ENCODE measurements around the gene DNAH5. TPM values are rescaled to one million over a fixed set of nuclear protein-coding genes. Genes with fewer than 3 reads are reported as not detected.

The DNAH5 gene
- polyA plus RNA-seq, 3 donors = not detected

DNA sequence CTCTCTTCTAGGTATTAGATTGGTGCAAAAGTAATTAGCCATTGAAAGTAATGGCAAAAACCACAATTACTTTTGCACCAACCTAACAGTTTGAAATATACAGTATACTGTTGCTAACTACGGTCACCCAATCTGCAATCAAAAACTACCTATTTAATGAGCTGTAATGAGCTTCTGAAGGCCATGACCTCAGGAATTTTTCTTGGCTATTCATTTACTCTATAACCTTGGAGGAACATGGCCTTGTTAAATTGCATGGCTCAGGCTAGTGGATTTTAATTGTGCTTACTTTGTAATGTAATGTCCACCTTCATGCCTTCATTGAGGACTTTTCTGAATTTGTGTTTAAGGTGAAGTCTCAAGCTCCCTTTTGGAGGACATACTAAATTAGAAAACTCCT, 24.7 kb downstream of the DNAH5 start:
- Mint-ChIP-seq H3K27ac (no peak overlapping the region), H3K27me3 (ENCODE audit: low read depth in 3 of 3) (peaks cover 0 to 1% (median 0%) of the 10 kb centered on the region in 3 donors), H3K4me3 (no peak overlapping the region), H3K9me3 (peaks cover 0 to 8% (median 4%) of the 10 kb centered on the region in 7 donors), H3K36me3 (no peaks in the 10 kb centered on the region), H3K4me1 (no peaks in the 10 kb centered on the region)
- no peaks in the 10 kb centered on the region for H3K4me1 ChIP-seq (ENCODE audit: control insufficient read depth in 1 of 2, insufficient read depth in 2 of 2, low read length in 2 of 2)
- intact Hi-C loops (cut with micrococcal nuclease) = no loop called here
- WGBS (ENCODE audit: insufficient coverage) = no CpG with 5 or more reads among the region's 1 CpG
- DNase-seq = no peak
- H3K9me3 ChIP-seq (replicated peaks in 1 of 2; ENCODE audit: control insufficient read depth in 1 of 2, insufficient read depth in 1 of 2, low read length in 2 of 2) = peaks cover 0 to 12% of the 10 kb centered on the region in 2 donors
- H3K27me3 ChIP-seq (ENCODE audit: control insufficient read depth in 2 of 2, insufficient read depth in 2 of 2, low read length in 2 of 2) = no peaks in the 10 kb centered on the region
- no peak overlapping the region for H3K4me3 ChIP-seq (replicated peaks in 1 of 3; ENCODE audit: low read depth in 2 of 3, low read length in 3 of 3)
- no peaks in the 10 kb centered on the region for H3K79me2 ChIP-seq (ENCODE audit: insufficient read depth, low read length)
- H3K36me3 ChIP-seq (replicated peaks in 1 of 2; ENCODE audit: control insufficient read depth in 1 of 2, insufficient read depth in 2 of 2, low read length in 2 of 2) = no peaks in the 10 kb centered on the region
- H2AFZ ChIP-seq (ENCODE audit: insufficient read depth, low read depth, low read length, poor library complexity, severe bottlenecking) = no peak overlapping the region
- no peak for TF ChIP-seq CTCF (IDR thresholded peaks at IDR 0.05)
- no peak overlapping the region for H3K27ac ChIP-seq (ENCODE audit: low read depth in 1 of 2, low read length in 2 of 2)
- H4K20me1 ChIP-seq (ENCODE audit: insufficient read depth, low read length) = no peaks in the 10 kb centered on the region
- H3K9ac ChIP-seq (ENCODE audit: insufficient read depth, low read length, poor library complexity, severe bottlenecking) = no peak overlapping the region
- no peak overlapping the region for H3K4me2 ChIP-seq (replicated peaks; ENCODE audit: extremely low read depth, low read length, poor library complexity, severe bottlenecking)

DNA sequence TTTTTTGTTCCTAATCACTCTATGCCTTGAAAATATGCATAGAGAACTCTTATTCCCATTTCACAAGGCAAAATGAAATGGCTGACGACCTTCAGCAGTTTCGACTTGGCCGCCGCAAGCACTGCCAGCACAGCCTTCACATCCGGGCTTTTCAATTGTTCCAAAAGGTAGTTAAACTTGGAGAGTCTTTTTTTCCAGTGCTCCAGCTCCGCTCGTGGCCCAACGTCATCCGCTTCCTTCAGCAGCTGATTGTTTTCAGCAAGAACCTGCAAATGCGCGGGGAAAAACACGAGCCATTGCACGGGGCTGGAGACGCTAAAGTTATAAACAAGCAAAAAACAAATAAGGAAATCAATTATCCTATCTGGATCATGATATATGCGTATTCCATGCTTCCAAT, 25.4 kb downstream of the DNAH5 start:
- no peak for DNase-seq
- Histone ChIP-seq H3K9me3 (replicated peaks in 1 of 2; ENCODE audit: control insufficient read depth in 1 of 2, insufficient read depth in 1 of 2, low read length in 2 of 2) (peaks cover 0 to 9% of the 10 kb centered on the region in 2 donors), H3K27ac (ENCODE audit: low read depth in 1 of 2, low read length in 2 of 2) (no peak overlapping the region), H4K20me1 (ENCODE audit: insufficient read depth, low read length) (no peaks in the 10 kb centered on the region), H3K9ac (ENCODE audit: insufficient read depth, low read length, poor library complexity, severe bottlenecking) (no peak overlapping the region), H3K36me3 (replicated peaks in 1 of 2; ENCODE audit: control insufficient read depth in 1 of 2, insufficient read depth in 2 of 2, low read length in 2 of 2) (no peaks in the 10 kb centered on the region), H2AFZ (ENCODE audit: insufficient read depth, low read depth, low read length, poor library complexity, severe bottlenecking) (no peak overlapping the region), H3K4me1 (ENCODE audit: control insufficient read depth in 1 of 2, insufficient read depth in 2 of 2, low read length in 2 of 2) (no peaks in the 10 kb centered on the region), H3K4me3 (replicated peaks in 1 of 3; ENCODE audit: low read depth in 2 of 3, low read length in 3 of 3) (no peak overlapping the region), H3K27me3 (ENCODE audit: control insufficient read depth in 2 of 2, insufficient read depth in 2 of 2, low read length in 2 of 2) (no peaks in the 10 kb centered on the region), H3K79me2 (ENCODE audit: insufficient read depth, low read length) (no peaks in the 10 kb centered on the region), H3K4me2 (replicated peaks; ENCODE audit: extremely low read depth, low read length, poor library complexity, severe bottlenecking) (no peak overlapping the region)
- H3K27ac Mint-ChIP-seq = no peak overlapping the region
- intact Hi-C loops (cut with micrococcal nuclease) = no loop called here
- H3K9me3 Mint-ChIP-seq = peaks cover 0 to 5% (median 4%) of the 10 kb centered on the region in 7 donors
- no peak for TF ChIP-seq CTCF (IDR thresholded peaks at IDR 0.05)
- peaks cover 0 to 1% (median 0%) of the 10 kb centered on the region in 3 donors for H3K27me3 Mint-ChIP-seq (ENCODE audit: low read depth in 3 of 3)
- H3K4me3 Mint-ChIP-seq = no peak overlapping the region
- no peaks in the 10 kb centered on the region for H3K36me3 Mint-ChIP-seq
- WGBS (ENCODE audit: insufficient coverage) = 97% methylated on average over 10 of the region's 15 CpGs
- H3K4me1 Mint-ChIP-seq = no peaks in the 10 kb centered on the region
